NCI-H446 (cell line): ENCODE results near the gene ABCB11.
"Not testable (repeated sequence)": the region's sequence is repeated elsewhere in the genome, so short reads cannot be mapped to it uniquely, and the experiment has no call there.

Experiments used
- DNase-seq, 2 experiments: peaks; one replicate each; lab custom pipeline; 2025; lab: John Stamatoyannopoulos, UW

ABCB11 gene

DNA sequence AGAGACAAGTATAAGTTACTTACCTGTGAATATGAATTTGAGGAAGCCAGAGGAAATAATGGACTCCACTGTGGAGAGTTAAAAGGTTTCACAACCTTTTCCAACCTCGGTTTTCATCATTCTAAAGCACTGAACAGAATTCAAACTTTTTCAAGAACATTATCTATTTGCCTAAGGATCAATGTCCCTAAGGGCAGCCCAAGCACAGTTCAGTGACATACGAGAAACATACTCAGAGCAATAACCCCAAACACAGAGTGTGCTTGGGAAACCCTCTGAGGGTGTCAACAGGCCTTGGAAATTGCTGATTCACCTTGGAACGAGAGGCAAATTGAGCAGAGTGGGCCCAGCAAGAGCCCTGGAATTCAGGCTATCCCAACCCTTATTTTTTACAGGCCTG is at the start of gene ABCB11:
Gene ABCB11 (minus strand): TSS at position 123 of the 400 bp plus-strand sequence. CDS start 13,199 bp downstream, outside the sequence.
- no peak for DNase-seq

DNA sequence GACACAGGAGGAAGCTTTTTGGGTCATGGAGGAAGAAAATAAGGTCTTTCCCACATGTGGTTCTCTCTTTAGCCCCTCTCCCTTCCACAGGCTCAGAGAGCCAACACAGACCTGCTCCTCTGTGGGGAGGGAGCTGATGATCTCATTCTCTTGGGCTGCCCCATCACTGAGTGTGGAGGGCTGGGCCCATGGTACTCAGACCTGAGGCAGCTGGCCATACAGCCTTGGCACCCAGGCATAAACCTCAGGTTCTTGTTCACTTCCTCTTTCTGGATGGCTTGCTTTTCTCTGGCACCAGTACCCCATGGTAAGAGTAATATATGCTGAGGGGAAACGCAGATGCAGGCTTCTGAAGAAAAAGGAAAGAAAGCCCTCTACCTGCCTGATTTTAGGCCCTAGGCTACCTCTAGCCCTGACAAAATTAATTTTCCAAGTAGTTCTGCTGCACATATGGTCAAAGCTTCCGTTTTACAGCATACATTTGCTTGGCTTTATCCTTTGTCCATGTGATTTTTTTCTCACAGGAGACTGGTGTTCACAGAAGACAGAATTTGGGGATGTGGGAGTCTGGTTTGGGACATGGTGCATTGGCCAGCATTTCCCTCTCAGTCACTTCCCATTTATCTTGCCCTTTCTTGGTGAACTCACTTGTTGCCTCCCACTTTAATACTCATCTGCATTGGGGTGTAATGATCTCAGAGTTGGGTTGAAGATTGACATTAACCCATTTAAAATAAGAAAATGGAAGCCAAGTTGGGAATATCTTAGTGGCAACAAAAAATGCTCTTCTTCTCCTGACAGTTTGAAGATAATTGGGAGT is 49.3 kb upstream of the ABCB11 start:
- no peak for DNase-seq

DNA sequence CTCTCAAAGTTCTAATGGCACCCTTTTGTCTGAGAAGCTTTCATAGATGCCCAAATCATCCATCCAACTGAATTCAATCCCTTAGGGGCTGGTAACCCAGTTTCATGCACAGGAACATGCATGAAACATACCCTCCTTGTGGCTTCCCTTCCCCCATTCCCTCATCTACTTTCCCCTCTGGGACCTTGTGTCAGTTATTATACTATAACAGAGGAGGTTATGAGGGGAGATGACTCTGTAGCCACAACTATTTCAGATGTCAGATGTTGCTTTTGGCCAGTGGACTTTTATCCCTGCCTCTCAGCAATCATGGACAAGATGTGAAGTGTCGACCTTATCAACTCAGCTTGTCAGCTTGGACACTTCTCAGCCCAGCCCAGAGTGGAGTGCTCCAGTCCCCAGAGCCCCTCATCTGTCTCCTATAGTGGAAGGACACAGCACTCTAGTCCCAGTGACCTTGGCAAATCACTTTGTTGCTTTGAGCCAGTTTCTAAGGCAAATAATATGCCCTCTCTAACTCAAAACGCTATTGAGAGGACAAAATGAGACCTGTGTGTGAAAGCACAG is 46.6 kb upstream of the ABCB11 start:
- no peak for DNase-seq

DNA sequence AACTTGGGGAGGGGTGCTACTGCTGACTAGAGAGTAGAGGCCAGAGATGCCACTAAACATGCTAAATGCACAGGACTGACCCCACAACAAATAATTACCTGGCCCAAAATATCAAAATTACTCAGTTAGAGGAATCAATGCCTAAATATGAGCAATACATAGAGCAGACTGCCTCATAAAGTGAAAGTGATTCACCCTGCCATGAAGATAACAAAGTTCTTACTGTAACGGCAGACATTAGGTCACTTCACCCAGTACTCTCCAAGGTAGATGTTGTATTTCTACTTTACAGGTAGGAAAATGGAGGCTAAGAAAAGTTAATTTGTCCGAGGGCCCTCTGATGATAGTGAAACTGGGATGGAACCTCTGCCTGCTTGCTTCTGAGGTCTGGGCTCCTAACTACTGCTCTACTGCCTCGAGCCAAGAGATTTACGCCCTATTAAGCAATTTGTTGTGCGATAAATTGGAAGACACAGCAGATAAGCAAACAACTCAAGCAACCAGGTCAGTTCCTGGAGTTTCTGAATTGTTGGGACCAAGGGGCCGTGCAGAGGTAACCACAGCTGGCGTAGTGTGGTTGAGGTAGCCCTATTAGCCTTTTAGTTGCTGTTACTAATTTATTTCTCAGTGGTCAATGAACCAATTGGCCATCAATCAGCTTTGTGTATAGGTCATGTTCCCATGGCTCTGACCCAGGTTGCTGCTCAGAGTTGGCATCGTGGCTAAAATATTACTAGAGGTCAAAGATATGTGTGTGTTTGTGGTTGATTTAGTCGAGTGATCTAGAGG is 43.0 kb upstream of the ABCB11 start:
- DNase-seq, result no peak

DNA sequence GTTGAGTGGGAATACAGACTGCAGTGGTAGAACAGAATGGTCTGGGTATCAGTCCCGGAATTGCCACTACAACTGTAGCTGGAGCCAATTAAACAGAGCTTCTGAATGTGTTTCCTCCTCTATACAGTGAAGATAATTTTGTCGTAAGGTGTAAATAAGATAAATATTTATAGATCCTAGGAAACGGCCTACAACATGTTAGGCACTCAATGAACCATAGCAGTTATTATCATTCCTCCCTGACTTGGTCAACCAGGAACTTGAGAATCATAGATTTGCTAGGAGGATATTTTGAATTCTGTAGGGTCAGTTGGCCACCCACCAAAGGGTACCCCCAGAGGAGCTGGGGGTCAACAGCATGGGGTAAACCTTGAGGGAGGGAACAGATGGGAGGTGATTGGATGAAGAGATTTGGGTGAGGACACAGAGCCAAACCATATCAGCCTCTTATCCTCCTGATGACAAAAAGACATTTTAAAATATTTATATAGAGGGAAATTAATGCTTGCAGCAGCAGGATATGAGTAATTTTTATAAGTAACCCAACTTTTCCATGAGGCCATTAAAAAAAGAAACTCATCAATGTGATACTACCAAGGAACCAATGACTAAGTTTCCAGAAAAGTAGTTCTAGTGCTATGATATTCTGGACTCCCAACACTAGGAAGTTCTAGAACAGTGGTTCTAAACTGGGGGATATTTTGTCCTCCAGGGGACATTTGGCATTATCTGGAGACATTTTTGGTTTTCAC is 42.3 kb upstream of the ABCB11 start:
- DNase-seq, result no peak

DNA sequence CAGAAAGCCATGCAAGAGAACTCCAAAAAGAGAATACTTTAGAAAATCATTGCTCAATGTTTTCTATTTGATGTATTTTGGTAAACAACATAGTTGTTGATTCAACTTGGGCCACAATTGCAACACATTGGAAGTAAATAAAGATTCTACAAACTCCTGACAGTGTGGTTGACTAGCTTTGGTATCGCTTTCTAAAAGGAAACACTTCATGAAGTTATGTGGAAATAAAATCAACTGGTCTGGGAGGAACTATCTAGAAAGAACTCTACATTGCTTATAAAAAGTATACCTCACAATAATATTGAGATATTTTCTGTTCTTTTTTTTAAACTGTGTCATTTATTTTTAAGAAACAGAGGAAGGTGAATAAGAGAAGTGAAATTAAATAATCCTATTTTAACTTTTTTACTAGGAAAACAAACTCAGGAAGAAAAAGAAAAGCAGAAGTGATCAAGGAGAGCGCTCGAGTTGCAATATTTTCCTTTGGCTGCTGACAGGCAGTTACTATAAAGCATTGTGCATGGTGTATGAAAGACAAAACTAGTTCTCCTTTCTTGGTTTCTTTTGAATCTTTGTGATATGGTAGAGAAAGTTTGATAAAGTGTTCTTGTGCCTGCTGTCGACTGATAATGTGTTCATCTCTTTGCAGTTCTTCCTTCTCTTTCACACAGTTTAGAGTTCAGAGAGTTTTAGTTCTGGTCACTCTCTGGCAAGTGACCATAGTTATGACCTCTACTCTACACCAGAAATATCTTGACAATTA is 41.2 kb upstream of the ABCB11 start:
- DNase-seq, result no peak

DNA sequence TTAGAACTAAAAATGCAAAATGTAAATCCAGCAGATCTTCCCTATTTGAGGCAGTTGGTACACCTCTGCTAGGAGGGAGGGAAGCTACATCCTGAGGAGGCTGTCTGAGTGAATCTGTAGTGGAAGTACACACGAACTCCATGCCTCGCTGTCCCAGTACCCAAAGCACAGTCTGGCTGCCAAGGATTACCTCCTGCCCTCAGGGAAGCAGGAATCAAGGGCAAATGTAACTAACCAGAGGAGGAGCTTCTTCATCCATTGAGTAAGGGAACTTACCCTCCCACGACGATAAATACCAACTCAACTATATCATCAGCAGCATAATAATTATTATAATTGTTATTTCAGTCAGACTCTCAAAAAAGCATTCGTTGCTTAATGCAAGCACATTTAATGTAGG is 40.3 kb upstream of the ABCB11 start:
- DNase-seq, result no peak

DNA sequence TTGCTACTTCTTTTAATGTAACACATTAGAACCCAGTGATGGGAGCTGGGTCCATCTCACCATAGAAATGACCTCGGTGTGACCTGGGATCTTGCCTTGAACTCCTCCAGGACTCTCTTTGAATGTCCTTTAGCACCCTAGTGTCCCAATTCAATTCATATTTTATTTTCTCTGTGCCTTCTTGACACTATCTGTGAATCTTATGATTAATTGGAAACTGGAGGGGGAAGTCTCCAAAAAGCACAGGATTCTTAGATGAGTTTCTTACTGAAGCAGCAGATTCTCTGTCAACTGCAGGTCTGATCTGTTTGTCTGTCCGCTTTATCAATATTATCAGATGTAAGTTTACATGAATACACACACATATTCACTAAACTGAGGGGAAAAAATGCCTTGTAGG is 38.7 kb upstream of the ABCB11 start:
- DNase-seq, result no peak

DNA sequence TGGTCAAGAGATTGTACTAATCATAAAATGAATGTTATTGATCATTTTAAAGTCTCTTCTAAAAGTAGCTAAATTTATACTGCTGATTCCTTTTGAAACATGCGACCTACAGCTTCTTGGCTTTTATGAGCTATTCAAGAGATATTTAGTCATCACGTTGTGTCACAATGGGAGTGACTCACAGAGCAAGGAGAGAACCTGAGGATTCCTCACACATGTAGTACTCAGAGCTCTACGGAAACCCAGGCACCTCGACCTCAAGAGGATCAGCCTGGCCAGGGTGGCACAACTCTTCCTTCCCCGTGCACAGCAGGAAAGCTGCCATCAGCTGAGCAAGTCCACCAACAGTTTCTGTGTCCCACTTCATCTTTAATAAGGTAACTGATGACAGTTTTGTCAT is 38.2 kb upstream of the ABCB11 start, which contains the start of gene DHRS9:
Gene DHRS9 (plus strand): TSS at position 223 of the 400 bp plus-strand sequence. CDS start 12,019 bp downstream, outside the sequence.
- no peak for DNase-seq

DNA sequence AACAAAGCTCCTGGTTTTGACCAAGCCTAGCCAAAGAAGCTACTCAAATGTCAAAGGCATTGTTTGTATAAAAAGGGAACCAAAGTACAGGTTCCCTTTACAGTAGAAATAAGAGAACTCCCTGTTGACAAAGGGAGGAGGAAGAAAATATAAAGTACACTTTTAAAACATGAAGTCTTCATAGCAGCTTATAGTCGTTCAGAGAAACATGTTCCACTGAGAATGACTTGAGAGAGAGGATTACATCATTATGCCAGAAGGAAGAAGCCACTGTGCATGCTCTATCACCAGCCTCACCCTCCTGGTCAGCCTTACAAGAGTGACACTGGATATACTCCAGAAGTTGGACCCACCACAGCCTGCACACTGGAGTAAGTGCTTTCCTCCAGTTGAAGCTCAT is 35.8 kb upstream of the ABCB11 start:
- no peak for DNase-seq

DNA sequence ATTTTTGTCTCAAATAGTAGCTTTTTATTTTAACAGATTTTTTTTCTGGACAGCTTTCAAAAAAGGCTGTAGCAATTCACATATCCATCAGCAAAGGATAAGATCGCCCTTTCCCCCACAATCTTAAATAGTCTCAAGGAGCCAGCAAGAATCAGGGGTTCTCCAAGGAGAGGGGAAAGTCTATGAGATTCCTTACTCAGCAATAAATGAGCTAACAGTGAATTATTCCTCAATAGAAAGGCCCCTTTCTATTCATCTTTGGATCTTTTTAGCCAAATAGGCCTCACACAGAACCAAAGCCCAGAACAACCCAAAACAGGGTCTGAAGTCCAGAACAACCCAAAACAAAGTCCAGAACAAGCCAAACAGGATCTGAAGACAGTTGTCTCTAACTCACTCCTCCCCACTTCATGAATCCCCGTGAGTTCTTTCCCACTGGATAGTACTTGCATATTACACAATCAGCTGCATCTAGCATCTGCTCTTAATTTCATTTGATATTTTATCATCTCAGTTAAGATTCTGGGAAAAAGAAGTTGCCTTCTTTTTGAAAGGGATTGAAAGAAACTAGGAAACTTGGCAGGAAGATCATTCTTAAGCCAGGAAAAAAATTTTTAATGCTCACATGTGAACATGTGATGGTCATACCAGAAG is 34.9 kb upstream of the ABCB11 start:
- no peak for DNase-seq

DNA sequence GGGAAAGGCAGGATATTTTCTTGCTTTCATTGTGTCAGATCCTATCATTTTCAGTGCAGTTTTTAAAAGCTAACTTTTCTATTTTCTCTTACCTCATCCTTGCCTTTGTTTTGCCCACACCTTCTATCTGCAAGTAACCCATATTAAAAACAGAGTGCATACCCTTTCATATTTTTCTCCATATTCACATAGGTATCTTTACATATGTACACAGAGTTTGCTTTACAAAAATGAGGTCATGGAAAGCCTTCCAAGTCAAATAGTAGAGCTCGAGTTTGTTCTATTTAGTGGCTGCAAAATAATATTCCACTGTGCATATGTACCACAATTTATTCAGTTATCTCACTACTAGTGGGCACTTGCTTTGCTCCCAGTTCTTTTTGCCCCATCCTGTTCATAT is 34.3 kb upstream of the ABCB11 start:
- no peak for DNase-seq

DNA sequence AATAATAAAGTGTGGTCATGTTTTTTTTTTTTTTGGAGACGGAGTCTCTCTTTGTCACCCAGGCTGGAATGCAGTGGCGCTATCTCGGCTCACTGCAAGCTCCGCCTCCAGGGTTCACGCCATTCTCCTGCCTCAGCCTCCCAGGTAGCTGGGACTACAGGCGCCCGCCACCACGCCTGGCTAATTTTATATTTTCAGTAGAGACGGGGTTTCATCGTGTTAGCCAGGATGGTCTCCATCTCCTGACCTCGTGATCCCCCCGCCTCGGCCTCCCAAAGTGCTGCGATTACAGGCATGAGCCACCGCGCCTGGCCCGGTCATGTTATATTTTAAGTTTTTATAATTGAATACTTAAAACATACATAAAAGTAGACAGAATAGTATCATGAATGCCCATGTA is 33.1 kb upstream of the ABCB11 start:
- not testable (repeated sequence) for DNase-seq

DNA sequence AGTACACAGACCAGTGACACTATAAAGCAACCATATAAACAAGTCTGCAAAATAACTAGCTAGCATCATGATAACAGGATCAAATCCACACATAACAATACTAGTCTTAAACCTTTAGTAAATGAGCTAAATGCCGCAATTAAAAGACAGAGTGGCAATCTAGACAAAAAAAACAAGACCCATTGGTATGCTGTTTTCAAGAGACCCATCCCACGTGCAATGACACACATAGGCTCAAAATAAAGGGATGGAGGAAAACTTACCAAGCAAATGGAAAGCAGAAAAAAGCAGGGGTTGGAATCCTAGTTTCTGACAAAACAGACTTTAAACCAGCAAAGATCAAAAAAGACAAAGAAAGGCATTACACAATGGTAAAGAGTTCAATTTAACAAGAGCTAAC is 23.5 kb upstream of the ABCB11 start:
- not testable (repeated sequence) for DNase-seq

DNA sequence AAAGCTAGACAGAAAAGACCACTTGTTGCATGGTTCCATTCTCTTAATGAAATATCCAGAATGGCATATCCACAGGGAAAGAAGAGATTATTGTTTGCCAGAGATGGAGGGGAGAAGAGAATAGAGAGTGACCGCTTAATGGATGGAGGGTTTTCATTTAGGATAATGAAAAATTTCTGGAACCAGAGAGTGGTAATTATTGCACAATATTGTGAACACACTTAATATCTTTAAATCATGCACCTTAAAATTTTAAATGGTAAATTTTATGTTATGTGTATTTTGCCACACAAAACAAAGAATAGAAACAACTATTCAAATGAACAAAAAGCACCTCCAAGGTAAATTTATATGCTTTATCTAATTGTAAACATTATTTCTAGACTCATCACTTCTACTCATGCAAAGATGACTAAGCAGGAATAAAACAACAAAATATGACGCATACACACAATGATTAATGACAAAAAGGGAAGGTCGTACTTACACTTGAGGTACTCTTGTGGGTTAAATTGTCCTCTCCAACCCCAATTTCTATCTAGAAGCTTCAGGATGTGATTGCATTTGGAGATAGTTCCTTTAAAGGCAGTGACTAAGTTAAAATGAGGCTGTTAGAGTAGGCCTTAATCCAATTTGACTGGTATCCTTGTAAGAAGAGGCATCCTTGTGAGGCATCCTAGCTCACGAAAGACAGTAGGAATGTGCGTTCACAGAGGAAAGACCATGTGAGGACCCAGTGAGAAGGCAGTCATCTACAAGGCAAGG is 19.5 kb upstream of the ABCB11 start:
- DNase-seq, result no peak

DNA sequence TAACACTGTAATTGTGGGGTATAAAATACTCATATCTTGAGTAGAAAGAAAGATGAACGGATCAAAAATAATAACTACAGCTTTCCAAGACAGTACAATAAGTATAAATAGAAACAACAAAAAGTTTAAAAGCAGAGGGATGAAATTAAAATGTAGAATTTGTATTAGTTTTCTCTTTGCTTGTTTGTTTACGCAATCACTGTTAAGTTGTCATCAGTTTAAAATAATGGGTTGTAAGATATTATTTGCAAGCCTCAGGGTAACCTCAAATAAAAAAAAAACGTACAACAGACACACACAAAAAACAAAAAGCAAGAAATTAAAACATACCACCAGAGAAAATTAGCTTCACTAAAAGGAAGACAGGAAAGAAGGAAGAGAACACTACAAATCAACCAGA is 18.0 kb upstream of the ABCB11 start:
- DNase-seq, result no peak

DNA sequence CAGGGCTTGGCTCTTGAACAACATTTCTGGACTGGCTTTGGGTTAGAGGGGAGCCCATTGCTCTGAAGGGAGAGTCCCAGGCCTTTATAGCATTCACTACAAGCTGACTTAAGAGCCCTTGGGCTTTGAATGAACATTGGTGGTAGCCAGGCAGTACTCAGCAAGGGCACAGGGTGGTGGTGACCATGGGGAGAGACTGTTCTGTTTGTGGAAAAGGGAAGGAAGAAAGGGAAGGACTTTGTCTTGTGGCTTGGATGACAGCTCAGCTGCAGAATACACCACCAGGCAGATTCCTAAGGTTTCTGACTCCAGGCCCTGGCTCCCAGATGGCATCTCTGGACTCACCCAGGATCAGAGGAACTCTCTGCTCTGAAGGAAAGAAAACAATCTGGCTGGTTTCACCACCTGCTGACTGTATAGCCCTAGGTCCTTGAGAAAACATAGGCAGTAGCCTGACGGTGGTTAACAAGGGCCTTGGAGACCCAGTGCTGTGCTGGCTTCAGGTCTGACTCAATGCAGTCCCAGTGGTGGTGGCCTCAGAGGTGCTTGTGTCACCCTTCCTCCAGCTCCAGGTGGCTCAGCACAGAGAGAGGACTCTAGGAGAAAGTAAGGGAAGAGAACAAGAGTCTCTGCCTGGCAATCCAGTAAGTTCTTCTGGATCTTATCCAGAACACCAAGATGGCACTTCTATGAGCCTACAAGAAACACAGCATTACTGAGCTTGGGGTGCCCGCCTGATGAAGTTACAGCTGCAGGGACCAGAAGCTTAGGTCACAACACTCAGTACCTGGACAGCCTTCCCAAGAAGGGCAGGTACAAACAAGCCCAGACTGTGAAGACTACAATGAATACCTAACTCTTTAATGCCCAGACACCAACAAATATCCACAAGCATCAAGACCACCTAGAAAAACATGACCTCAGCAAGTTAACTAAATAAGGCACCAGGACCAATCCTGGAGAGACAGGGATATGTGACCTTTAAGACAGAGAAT is 16.4 kb upstream of the ABCB11 start:
- no peak for DNase-seq

DNA sequence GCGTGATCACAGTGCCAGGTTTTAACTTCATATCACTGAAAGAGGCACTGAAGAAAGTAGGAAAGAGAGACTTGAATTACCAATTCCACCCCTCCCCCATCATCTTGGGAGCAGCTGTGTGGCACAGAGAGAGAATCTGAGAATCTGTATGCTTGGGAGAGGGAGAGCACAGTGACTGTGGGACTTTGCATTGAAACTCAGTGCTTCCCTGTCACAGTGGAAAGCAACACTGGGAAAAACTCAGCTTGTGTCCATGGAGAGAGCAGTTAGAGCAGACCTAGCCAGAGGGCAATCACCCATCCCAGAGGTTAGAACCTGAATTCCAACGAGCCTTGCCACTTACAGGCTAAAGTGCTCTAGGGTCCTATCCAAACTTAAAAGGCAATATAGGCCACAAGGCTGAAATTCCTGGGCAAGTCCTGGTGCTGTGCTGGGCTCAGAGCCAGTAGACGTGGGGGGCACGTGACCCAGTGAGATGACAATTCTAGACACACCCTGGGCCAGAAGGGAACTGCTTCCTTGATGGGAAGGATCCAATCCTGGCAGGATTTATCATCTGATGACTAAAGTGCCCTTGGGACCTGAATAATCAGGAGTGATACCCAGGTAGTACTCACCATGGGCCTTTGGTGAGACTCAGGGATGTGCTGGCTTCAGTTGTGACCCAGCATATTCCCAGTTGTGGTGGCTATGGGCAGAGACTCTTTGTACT is 15.5 kb upstream of the ABCB11 start:
- no peak for DNase-seq
